GM19452 (cell line): ENCODE measurements around the gene ARMC9.
"Not testable (repeated sequence)": the region's sequence is repeated elsewhere in the genome, so short reads cannot be mapped to it uniquely, and the experiment has no call there.

Experiments used
- ATAC-seq: cut with Tn5 transposase; IDR thresholded peaks from one replicate; pipeline ENCODE4 v1.9.1; 2021; ENCODE audit not compliant: unreplicated experiment

Gene ARMC9

GRCh38 chr2:231239751-231240150 is 41.3 kb downstream of the ARMC9 start:
- ATAC-seq, result no peak

DNA sequence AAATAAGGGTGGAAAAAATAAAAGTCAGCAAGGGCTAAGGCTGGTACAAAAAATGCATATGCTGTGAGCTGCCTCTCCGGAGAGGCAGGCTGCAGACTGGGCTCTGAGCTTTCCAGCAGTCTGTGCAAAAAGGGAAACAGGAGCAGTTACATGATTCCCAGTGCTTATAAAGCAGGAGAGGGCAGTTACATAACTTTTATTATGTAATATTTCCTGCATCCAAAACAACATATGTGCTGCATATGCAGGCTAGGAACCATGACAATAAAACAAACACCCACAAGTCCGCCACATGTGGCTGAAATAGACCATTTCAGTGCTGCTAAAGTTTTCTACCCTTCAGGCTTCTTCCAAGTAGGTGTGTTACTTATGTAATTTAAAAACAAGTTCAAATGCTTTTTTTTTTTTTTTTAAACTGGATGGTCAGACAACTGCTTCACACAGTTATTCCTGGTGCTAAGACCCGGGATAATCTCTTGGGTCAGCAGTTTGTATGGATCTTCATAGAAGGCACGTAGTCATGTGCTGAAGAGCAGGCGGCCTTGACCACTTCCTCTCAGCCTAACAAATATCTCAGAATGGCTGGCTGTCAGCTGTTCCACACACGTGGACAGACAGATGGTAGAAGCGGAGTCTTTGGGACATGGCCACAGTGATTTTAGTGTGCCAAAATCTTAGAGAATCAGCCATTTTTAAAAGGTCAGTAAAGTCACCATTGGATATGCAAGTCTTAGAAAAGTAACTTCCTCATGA is 43.5 kb downstream of the ARMC9 start:
- ATAC-seq, result no peak

DNA sequence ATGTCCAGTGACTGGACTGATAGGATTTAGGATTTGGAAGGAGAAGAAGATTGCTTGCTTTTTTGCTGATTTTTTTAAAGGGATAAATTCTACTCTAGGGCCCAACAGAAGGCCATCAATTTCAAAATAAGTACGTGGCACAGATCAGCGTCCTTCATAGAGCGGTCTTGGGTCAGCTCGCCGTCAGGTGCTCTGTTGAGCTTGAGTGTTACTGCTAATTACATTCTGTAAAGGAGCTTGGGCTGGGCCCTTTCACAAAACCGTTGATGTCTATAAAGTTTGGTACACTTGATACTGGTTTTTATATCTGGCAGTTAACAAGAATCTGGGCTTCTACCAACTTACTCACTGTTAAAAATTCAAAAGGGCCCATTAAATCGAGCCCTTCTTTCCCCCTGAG is 45.4 kb downstream of the ARMC9 start:
- ATAC-seq, result no peak

- ATAC-seq, result no peak
Observed at GRCh38 chr2:231244382-231245248, 46.2 kb downstream of the ARMC9 start.

- no peak for ATAC-seq
Observed at GRCh38 chr2:231245249-231246094, 47.0 kb downstream of the ARMC9 start.

DNA sequence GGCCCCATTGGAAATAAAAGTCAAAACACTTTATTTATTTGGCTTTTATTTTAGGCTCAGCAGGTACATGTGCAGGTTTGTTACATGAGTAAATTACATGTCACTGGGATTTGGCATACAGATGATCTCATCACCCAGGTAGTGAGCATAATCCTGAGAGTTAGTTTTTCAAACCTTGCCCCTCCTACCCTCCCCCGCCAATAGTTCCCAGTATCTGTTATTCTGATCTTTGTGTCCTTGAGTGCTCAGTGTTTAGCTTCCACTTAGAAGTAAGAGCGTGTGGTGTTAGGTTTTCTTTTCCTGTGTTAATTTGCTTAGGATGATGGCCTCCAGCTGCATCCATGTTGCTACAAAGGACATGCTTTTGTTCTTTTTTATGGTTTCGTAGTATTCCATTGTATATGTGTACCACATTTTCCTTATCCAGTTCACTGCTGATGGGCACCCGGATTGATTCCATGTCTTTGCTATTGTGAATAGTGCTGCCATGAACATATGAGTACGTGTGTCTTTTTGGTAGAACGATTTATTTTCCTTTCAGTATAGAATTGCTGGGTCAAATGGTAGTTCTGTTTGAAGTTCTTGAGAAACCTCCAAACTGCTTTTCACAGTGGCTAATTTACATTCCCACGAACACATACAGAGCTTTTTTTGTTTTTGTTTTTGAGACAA is 47.9 kb downstream of the ARMC9 start:
- ATAC-seq, result no peak

- no peak for ATAC-seq
Observed at GRCh38 chr2:231250146-231250545, 51.7 kb downstream of the ARMC9 start.

DNA sequence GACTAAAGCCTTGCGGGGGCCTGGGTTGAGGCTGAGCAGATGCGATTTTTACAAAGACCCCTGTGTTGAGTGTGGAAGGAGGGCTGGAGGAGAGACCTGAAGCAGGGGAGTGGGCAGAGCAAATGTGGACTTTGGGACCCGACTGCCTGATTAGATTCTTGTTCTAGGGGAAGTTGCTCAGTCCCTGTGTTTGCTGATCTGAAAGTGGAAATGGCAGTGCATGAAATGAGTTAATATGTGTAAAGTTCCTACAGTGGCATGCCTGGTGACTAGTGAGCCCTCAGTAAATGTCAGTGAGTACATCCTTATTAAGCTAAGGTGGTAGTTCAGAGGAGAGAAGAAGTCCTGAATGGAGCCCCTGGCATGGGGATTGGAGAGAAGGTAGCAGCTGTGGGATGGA is 52.3 kb downstream of the ARMC9 start:
- ATAC-seq, result no peak

GRCh38 chr2:231253292-231253691 is 54.9 kb downstream of the ARMC9 start:
- not testable (repeated sequence) for ATAC-seq

DNA sequence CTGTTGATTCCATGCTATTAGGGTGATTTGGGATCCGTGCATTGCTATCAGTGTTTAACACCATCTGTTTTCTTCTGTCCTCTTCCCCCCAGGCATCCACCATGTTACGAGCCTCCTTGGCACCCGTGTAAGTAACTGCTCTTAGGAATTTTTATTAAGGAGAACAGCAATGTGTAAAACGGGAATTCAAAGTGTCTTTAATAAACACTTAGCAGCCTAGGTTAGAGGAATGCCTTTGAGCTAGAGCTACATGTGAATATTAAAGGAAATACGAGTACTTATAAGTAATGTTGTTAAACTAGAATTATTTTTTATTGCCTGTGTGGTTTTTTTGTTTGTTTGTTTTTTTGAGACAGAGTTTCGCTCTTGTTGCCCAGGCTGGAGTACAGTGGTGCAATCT is 58.1 kb downstream of the ARMC9 start:
- no peak for ATAC-seq

- no peak for ATAC-seq
Observed at GRCh38 chr2:231257763-231258162, 59.3 kb downstream of the ARMC9 start.

DNA sequence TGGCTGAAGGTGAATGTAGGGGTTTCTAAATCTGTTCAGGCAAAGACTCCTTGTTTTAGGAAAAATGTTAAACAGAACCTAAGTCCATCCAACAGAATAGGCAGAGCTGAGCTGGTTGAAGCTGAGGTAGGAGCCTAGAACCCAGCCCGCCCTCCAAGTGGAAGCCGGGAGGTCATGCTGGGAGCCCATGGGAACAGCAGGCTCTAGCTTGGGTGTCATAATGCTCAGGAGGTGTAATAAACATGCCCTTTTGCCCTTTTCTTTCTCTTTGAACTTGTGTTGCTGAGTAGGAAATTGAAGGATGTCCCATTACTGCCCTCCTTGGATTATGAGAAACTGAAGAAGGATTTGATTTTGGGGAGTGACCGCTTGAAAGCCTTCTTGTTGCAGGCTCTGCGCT is 60.3 kb downstream of the ARMC9 start:
- no peak for ATAC-seq

DNA sequence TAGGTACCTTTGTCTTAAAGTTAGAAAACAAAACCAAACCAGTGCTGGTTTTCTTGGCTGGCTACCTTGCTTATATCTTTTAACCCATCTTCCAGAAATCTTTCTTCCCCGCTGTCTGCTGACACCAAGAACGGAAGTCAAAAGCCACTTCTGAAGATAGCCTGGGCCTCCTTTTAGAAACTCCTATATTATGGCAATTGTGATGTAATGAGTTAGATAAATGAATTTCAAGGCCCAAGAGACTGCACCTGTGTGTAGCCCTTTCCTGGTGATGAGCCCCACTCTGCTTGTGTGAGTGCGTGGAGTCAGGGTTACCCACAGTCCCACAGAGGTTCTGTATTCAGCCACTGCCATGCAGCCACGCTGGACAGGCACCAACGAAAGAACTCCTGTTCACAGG is 60.7 kb downstream of the ARMC9 start:
- no peak for ATAC-seq

DNA sequence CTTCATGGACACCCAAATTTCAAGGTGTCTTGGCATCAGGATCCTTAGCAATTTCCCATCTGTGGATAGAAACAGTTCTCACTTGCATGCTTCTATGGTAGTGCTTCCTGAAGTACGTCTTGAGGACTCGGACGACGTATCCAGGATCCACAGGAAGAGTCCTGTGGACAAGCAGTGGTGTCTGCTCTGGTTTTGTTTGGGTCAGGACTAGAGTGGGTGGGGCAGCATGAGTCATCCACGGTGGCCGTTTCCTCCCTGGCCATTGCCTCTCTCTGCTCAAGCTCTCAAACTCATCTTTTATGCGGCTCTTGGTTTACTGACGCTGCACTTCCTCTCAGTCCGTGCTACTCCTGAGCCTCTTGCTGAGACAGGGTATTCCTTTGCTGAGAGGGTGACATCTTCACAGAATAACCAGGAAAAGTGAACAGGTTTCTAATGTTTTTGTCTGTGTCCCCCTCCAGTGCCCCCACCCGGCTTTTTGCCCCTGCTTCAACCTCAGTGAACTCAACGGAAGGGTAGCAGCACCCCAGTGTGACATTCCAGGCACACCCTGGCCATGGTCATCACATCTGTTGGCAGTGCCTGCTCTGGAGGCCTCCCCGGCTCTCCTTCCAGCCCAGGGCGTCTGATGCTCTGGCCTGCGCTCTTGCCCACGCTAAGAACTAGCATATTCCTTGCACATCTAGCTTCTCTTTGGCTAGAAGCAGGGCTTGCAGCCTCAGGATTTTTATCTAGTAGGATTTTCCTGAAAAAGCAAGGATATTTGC is 62.2 kb downstream of the ARMC9 start:
- no peak for ATAC-seq

DNA sequence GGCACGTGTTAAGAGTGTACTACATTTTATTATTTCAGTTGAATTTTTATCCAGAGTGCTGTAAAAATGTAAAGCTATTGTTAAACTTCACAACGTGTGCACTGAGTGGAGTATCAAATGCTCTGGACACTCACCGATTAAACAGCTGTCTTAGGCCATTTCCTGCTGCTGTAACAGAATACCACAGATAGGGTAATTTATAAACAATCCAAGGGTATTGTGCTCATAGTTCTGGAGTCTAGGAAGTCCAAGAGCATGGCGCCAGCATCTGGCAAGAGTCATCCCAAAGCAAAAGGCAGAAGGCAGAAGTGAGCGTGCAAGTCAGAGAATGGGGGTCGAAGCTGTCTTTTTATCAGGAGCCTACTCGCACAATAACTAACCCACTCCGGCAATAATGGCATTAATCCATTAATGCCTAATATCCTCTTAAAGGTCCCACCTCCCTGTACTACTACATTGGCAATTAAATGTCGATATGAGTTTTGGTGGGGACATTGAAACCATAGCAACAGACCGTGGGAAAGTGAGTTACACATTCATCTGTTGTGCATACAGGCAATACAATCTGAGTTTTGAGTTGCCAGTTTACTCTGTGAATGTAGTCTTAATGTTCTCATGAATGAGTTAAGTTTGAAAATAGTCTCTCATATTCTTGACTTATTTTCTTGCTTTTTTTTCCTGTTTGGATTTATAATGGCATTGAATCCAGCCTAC is 64.8 kb downstream of the ARMC9 start:
- ATAC-seq, result no peak

GRCh38 chr2:231270221-231271114 is 72.0 kb downstream of the ARMC9 start:
- ATAC-seq, result no peak

- no peak for ATAC-seq
Observed at GRCh38 chr2:231272991-231273390, 74.6 kb downstream of the ARMC9 start.

DNA sequence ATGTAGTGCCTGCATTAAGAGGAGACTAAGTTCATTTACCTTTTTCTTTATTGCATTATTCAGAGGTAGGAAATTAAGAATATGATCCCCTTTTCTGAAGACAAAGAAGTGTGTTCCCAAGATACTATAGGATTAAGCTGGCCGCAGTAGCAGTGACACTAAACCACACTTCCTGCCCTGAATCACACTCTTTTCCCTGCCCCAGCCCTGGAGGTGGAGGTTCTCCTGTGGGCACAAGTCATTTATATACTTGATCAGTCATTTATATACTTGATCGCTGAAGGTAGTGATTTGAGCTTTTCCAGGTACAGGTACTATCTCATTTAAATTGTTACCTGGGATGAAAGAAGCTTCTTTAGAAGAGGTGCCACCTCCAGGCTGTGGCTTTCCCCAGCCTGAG is 78.6 kb downstream of the ARMC9 start:
- ATAC-seq, result no peak
